HG02610 (cell line): ENCODE data around the gene UBE4B.
"Not testable (repeated sequence)": the region's sequence is repeated elsewhere in the genome, so short reads cannot be mapped to it uniquely, and the experiment has no call there.

Experiments used
- ATAC-seq: cut with Tn5 transposase; IDR thresholded peaks from one replicate; pipeline ENCODE4 v1.9.1; 2021; ENCODE audit warnings: mild to moderate bottlenecking, moderate library complexity; ENCODE audit not compliant: unreplicated experiment

UBE4B gene

DNA sequence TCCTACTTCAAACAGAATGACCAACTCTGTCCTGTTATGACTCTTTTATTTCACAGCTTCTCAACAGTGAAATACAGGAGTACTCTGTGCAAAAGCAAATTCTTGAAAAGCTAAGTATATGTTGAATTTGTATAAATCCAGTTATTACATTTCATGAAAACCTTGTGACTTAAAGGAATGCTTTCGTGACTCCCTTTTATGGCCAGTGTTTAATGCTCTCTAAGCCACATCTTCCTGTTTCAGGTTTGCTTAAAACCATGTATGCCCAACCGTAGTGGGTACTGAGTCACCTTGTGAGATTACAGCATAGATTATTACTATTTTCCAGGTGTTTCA is 137.4 kb downstream of the UBE4B start:
- ATAC-seq, result peak; percentile 88

DNA sequence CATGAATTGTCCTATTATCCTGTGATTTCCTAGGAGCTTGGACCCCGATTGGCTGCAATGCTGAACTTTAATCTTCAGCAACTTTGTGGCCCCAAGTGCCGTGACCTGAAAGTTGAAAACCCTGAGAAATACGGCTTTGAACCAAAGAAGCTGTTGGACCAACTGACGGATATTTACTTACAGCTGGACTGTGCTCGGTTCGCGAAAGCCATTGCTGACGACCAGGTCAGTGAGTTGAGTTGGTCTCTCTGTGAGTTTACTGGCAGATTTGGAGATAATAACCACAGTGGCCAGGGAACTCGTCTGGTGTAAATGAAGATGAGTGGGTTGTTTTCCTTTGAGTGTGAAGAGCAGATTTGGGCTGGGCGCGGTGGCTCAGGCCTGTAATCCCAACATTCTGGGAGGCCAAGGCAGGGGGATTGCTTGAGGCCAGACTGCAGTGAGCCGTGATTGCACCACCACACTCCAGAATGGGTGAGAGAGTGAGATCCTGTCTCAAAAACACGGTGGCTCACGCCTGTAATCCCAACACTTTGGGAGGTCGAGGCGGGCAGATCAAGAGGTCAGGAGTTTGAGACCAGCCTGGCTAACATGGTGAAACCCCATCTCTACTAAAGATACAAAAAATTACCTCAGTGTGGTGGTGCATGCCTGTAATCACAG is 138.5 kb downstream of the UBE4B start:
- no peak for ATAC-seq

DNA sequence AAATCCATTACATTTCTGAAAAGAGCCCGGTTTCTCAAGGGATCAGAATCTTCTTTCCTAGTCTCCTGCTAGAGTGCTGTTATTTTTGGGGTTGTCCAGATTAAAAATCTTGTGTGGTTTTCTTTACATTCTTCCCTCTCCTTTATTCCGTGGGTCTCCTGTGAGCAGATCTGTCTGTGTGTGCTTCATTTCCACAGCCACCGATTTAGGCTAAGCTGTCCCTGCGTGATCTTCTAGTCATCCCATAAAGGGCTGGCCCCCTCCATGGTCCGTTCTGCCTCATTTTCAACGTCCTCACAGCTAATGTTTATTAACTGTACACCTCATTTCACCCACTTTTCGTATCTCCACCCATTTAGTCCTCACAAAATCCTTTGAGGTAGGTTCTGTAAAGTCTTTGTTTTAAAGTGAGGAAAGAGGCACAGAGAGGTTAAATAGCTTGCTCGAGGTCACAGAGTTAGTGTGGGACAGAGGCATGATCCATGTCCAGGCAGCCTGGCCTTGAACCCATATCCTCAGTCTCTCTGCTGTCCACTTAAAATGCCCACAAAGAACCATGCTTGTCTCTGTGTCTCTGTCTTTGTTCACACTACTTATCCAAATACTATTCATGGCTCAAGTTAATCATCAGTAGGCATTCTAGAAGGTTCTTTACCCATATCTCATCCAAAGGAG is 139.4 kb downstream of the UBE4B start:
- no peak for ATAC-seq

DNA sequence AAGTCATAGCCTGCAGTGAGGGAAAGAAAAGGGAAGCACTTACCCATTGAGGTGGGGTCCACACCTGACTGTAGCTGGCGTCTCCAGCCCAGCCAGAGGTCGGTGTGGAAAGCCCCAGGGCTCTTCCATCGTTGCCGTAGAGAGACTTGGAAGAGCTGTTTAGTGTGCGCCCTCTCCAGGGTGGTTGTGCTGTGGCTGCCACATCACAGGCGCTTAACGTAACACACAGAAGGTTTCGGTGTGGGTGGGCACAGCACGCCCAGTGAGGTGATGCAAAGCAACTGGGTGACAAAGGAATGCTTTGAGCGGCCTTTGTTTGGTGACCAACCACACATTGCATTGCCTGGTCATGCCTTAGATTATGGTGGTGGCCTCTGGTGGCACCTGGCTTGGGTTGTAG is 140.8 kb downstream of the UBE4B start:
- ATAC-seq, result no peak

DNA sequence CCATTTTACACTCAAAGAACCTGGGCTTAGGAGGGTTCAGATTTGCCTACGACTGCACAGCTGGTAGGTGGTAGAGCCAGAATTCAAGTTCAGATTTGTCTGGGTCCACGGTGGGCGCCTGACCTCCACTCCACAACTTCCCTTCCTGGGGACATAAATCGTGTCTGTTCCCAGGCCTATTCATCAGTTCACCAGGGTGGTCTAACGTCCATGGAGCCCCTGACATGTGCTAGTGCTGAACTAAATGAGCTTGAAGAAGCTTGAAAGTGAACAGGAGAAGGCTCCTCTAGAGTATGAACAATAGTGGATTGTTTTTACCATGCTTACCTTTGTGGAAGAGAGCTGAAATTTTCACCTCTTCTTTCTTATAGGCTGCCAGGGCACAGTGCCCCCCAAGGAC is 145.1 kb downstream of the UBE4B start:
- ATAC-seq, result no peak

DNA sequence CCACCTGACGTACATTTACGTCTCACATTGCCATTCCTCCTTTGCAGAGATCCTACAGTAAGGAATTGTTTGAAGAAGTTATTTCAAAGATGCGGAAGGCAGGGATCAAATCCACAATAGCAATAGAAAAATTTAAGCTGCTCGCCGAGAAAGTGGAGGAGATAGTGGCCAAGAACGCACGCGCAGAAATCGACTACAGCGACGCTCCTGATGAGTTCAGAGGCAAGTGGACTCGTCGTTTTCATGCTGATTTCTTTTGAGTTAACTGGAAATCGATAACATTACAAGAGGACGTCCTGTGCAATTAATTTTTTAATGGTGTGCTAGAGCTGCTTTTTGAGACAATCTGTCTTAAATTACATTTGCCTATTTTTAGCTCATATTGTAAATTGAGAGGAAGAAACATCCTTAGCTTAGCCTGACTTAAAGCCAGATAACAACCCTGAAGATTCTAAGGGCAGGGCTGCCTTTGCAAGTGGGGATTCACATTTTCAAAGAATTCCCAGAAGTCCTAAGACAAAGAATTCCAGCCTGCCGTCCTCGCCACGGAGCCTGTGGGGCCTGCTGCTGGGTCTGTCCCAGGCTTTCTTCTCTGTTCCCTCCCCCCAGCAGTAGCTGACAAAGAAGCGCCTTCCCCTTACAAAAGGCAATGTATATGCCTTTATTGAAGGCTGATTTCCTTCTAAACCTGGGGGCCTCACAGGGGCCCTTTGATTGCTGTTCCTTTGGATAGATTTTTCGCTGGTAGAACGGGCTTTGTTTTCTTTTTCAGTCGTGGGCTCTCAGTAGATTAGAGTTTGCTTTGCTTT is 146.0 kb downstream of the UBE4B start:
- no peak for ATAC-seq

DNA sequence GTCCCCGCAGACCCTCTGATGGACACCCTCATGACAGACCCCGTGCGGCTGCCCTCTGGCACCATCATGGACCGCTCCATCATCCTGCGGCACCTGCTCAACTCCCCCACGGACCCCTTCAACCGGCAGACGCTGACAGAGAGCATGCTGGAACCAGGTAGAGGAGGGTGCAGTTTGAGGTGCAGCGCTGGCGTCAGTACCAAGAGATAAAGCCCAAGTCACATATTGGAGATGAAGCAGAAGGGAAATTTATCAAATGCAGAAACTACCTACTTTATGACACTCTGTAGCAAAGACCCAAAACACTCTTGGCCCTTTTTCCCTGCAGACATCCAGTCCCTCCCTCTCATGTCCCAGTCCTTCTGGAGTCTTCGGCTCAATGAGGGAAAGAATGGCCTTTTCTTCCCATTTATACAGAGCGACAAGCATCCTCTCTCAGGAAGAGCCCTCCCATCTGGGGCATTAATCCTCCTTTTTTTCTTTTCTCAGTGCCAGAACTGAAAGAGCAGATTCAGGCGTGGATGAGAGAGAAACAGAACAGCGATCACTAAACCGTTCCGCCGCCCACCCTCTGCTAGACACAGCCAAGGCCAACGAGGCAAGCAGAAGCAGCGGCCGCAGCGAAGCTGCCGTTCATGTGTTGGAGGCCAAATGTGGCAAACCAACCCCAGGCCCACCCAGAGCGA is 146.8 kb downstream of the UBE4B start:
- ATAC-seq, result no peak

DNA sequence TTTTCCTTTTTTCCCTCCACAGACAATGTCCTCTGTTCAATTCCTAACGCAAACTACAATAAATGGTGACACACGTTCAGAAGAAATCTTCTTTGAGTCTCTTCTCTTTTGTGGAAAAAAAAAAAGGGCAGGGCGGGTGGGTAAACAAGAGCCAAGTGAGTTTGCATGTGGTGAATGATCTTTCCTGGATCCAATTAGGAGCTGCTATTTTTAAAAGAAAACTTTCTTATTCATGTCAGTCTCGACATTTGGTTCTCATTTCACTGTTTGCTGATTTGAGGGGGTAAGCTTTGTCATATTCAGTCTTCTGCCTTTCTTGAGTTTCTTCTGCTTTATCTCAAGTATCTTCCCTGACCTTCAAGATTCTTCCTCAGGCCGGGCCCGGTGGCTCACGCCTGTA is 148.4 kb downstream of the UBE4B start:
- no peak for ATAC-seq

DNA sequence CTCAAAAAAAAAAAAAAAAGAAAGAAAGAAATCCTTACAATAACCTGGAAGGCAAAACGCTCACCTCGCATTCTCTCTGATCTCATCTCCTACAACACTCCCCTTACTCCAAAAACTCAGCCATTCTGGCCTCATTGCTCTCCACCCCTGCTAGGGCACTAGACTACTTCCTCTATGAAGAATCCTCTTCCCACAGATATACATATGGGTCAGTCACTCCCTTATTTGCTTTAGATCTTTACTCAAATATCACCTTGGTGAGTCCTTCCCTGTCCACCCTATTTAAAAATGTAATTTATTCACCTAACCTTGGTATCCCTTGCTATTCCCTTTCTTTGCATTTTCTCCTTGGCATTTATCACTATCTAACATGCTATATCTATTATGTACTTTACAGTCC is 153.0 kb downstream of the UBE4B start:
- ATAC-seq, result no peak

DNA sequence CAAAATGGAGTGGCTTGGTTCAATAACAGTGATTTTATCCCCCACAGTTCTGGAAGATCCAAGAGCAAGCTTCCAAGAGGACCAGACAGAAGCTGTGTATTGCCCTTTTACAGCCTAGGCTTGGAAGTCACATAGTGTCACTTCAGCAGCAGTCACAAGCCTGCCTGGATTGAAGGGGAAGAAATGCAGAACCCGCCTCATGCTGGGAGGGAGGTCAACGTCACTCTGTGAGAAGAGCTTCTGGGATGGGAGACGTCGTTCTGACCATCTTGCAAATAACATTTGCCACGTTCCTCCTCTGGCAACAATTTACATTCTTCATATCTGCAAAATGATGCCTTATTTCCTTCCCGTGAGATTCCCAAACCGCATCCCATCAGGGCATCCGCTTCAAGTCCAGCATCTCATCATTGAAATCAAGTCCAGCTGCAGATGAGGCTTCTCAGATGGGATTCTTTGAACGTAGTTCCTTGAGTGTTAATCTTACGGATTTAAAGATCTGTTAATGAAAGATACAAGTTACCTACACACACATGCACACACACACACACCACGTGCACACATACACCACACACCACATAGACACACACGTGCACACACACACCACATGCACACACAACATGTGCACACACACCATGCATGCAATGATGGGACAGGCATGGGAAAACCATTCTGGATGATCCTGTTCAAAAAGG is 153.7 kb downstream of the UBE4B start:
- ATAC-seq, result no peak

DNA sequence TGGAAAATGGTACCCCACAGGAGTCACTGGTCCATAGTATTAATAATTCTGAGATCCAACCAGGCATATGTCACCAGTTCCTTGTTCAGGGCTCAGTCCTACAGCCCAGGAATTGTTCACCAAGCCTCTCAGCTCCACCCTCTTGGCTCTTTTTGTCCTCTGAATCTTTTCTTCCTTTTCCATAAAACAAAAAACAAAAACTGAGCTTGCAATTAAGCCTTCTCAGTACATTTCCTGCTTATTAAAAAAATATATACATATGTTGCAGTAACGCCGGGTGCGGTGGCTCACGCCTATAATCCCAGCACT is 154.2 kb downstream of the UBE4B start:
- no peak for ATAC-seq

DNA sequence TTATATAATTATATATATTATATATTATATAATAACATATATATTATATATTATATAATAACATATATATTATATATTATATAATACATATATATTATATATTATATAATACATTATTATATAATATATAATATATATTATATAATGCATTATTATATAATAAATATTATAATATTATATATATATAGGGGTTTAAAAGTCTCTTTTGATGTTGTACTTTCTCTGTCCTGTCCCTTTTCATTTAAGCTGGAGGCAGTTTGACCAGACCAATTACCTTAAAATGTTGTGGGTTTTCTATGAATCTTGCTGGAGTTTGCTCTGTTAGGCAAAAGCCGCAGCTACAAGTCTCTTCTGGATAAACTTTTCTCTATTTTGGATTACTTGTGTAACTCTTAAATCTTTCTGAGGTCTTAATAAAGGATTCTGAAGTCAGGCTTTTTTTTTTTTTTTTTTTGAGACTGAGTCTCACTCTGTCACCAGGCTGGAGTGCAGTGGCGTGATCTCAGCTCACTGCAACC is 155.4 kb downstream of the UBE4B start:
- no peak for ATAC-seq

DNA sequence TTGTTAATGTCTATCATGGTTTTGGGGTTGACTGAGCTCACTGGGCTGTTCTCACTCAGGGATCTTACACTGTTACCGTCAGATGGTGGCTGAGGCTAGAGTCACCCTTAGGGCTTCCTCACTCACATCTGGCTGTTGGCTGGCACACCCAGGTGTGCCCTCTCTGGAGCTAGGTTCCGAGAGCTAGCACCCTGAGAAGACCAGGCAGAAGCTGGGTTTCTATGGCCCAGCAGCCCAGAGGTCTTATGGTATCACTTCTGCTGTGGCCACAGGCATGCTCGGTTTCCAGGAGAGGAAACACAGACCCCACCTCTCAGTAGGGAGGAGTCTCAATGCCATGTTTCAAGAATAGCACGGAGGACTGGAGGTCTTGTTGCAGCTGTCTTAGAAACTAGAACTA is 156.9 kb downstream of the UBE4B start:
- ATAC-seq, result no peak

DNA sequence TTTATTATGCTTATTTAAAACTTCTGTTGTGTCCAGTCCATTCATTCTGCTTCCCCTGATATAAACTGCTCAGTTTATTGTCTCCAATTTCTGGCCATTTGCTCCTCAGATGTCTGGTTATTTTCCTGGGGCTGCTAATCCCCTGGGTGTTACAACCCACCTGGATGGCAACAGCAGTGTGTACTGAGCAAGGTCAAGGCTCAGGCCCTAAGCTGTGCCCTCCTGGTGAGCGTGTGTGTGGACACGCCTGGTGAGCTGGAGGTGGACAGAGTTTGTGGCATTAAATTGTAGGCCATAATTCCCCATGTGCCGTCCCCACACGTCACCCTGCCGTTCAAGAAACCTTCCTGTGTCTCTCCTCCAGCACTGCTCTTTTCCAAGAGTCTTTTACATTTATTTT is 159.5 kb downstream of the UBE4B start:
- ATAC-seq, result no peak

DNA sequence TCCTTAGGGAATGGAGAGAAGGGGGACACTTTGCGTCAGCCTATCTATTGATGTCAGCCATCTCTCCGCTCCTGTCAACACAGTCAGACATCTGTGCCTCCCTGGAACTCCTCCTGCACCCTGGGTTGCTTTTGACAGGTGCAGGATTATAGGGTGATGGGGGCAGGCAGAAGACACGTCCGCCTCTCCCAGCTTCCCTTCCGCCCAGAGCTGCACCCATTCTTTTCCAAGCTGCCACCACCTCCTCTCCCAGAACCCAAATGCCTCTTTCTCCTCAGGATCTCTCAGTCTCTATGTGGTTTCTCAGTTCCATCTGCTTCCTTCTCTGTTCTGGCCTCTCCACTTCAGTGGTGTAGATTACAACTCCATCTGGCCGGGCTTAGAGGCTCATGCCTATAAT is 160.5 kb downstream of the UBE4B start:
- no peak for ATAC-seq

DNA sequence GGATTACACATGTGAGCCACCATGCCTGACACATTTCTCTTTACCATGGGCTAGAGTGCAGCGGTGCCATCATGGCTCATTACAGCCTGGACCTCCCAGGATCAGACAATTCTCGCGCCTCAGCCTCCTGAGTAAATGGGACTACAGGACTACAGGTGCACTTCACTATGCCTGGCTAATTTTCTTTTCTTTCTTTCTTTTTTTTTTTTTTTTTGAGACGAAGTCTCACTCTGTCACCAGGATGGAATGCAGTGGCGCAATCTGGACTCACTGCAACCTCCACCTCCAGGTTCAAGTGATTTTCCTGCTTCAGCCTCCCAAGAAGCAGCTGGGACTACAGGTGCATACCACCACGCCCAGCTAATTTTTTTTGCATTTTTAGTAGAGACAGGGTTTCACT is 162.8 kb downstream of the UBE4B start:
- ATAC-seq, result no peak

DNA sequence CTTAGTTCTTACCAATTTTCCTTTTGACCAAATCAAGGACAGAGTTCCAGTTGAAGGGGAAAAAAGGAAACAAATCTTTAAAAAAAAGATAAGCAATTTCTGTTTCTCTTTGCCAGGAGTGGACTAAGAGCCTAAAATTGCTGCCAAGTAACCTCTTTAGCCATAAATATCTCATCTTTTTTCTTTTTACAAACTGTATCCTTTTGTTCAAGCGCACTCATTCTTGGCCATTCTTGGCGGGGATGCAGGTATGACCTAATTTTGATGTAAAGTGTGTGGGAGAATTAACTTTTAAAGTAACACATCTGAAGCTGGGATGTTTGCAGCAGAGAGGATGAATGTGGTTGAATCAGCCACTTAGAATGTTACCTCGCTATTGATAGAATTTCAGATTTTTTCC is 164.2 kb downstream of the UBE4B start:
- ATAC-seq, result no peak

DNA sequence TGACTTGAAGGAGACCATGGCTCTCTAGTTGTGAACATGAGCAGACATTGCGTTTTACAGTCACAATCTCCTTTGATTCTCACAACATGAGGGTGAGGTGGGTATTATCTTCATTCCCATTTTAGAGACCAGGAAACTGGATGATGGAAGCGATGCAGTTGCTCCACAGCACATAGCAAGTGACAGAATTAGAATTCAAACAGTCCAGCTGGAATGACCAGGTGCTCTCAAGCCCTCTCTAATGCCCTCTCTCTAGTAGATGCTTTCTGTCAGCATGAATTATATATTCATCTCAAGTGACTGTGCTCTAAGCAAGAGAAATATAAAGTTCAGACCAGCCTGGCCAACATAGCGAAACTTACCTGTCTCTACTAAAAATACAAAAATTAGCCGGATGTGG is 167.9 kb downstream of the UBE4B start:
- no peak for ATAC-seq

DNA sequence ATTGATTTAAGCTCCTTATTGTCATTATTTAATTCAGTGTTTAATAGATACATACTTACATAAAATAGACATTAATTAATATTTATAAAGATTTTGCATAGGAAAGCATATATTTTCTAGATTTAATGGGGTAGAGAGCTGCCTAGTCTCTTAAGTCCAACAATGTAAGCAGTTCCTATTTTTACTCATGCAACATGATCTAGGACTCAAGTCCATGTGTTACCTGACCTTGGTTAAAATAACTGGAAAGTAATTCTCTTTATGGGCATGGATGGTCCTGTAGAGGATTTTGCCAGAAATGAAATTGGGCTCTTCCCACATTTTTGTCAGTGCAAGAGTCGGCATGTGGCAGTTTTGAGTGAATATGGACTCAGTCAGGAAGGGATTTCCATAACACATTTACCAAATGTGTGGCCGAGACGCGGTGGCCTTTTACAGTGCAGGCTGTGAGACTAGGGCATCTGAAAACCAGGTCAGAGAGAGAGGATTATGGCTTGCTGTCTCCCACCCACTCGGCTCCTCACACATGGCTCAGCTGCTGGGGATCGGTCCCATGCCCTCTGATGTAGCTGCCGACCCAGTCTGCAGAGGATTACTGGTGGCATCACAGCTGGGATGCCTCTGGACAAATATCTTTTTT is 171.4 kb downstream of the UBE4B start:
- ATAC-seq, result no peak

DNA sequence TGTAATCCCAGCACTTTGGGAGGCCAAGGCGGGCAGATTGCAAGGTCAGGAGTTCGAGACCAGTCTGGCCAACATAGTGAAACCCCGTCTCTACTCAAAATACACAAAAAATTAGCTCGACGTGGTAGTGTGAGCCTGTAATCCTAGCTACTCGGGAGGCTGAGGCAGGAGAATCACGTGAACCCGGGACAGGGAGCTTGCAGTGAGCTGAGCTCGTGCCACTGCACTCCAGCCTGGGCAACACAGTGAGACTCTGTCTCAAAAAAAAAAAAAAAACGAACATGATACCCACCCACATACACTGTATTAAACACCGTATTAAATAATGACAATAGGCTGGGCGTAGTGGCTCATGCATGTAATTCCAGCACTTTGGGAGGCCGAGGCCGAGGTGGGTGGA is 172.4 kb downstream of the UBE4B start:
- ATAC-seq, result not testable (repeated sequence)

DNA sequence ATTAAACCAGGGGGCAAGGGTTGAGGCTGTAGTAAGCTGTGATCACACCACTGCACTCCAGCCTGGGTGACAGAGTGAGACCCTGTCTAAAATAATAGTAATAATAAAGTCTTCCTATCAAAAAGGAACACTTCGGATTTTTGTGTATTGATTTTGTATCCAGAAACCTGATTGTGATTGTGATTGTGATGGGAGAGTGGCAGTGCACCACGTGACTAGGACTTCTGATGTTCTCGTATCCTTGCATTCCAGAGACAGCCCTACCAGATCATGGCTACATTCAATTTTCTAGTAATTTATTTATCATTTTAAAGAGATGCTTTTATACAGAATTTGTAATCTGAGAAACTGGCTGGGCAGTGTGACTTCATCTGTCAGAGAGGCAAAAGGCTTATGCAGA is 175.1 kb downstream of the UBE4B start:
- no peak for ATAC-seq
